IPS-20b (cell line): Measurements from ENCODE around the gene NUP93.

ENCODE experiments used
- H3K27ac ChIP-seq: one replicate; pipeline ENCODE4 v1.5.1; 2013; ENCODE audit warnings: low read length
- H3K27me3 ChIP-seq: 2 replicates; pipeline ENCODE4 v1.6.1; 2013; ENCODE audit warnings: mild to moderate bottlenecking, low read length, inconsistent platforms; ENCODE audit not compliant: insufficient read depth
- H3K36me3 ChIP-seq: 2 replicates; pipeline ENCODE4 v1.6.1; 2013; ENCODE audit warnings: low read depth, mild to moderate bottlenecking, inconsistent platforms, low read length, moderate library complexity; ENCODE audit not compliant: insufficient read depth
- H3K4me1 ChIP-seq: 2 replicates; pipeline ENCODE4 v1.6.1; 2013; ENCODE audit warnings: mild to moderate bottlenecking, control low read depth, inconsistent platforms, low read length, moderate library complexity; ENCODE audit not compliant: insufficient read depth
- H3K4me3 ChIP-seq: 2 replicates; pipeline ENCODE4 v1.5.1; 2013; ENCODE audit warnings: mild to moderate bottlenecking, low read length, inconsistent platforms
- H3K9ac ChIP-seq: 2 replicates; pipeline ENCODE4 v1.6.1; 2013; ENCODE audit warnings: low read depth, mild to moderate bottlenecking, inconsistent platforms, low read length, moderate library complexity
- H3K9me3 ChIP-seq: 2 replicates; pipeline ENCODE4 v1.6.1; 2013; ENCODE audit warnings: mild to moderate bottlenecking, low read depth, low read length, inconsistent platforms; ENCODE audit not compliant: insufficient read depth

Gene NUP93

DNA sequence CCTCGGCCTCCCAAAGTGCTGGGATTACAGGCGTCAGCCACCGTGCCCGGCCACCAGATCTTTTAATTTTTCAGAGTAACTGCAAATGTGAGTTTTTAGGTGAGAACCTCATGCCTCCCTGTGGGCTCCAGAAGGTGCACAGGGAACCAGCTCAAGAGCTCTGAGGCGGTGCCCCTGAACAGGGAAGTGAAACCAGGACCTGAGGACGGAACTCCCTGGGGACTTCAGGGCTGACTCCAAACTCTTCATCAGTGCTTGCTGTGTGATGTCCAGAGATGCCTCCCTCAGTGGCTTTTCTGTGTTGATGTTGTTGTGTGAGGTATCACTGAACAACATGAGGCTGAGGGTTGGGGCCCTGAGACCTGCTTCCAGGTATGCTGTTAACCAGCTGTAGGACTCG lies 158.9 kb downstream of the NUP93 start:
- no peaks in the 10 kb centered on the region for H3K4me1 ChIP-seq
- H3K27me3 ChIP-seq, result no peaks in the 10 kb centered on the region
- H3K27ac ChIP-seq, result no peak overlapping the region
- H3K4me3 ChIP-seq, result no peak overlapping the region
- peaks cover 15% of the 10 kb centered on the region for H3K9me3 ChIP-seq
- no peaks in the 10 kb centered on the region for H3K36me3 ChIP-seq
- no peak overlapping the region for H3K9ac ChIP-seq

DNA sequence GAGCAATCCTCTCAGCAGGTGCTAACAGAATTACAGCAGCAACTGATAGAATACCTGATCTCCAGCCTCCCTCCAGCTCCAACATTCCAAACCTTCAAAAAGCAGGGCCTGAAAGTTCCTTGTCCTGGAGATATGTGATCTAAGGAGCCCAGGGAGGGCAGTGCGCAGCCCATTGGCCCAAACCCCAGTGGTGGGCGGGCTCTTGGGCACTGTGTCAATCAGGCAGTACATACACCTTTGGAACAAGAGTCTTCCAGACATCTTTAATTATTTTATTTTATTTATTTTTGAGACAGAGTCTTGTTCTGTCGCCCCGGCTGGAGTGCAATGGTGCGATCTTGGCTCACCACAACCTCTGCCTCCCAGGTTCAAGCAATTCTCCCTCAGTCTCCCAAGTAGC lies 159.3 kb downstream of the NUP93 start:
- H3K27ac ChIP-seq, result no peak overlapping the region

DNA sequence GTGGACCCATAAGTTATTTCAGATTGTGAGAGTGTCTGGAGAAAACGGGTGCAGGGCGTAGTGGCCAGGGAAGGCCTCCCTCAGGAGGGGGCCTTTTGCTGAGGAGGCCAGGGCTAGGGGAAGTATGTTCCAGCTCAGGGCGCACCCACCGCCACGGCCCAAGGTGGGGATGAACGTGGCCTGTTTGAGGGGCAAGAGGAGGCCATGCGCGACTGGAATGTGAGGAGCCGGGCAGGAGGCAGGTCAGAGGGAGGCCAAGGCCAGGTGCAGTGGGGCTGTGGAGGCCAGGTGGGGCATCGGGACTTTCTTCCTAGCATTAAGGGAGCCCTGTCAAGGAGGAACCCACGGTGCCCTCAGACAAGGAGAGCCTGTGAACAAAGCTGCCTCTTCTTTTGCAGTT lies 161.8 kb downstream of the NUP93 start:
- no peaks in the 10 kb centered on the region for H3K9me3 ChIP-seq
- H3K4me1 ChIP-seq, result no peaks in the 10 kb centered on the region
- no peak overlapping the region for H3K9ac ChIP-seq
- H3K4me3 ChIP-seq, result no peak overlapping the region
- H3K36me3 ChIP-seq, result no peaks in the 10 kb centered on the region
- no peaks in the 10 kb centered on the region for H3K27me3 ChIP-seq
- H3K27ac ChIP-seq, result no peak overlapping the region

More for the DNA sequence above, 159.3 kb downstream of the NUP93 start:
- H3K9me3 ChIP-seq, result peaks cover 15% of the 10 kb centered on the region
- no peak overlapping the region for H3K9ac ChIP-seq
- H3K36me3 ChIP-seq, result no peaks in the 10 kb centered on the region
- H3K4me1 ChIP-seq, result no peaks in the 10 kb centered on the region
- H3K27me3 ChIP-seq, result no peaks in the 10 kb centered on the region
- H3K4me3 ChIP-seq, result no peak overlapping the region

DNA sequence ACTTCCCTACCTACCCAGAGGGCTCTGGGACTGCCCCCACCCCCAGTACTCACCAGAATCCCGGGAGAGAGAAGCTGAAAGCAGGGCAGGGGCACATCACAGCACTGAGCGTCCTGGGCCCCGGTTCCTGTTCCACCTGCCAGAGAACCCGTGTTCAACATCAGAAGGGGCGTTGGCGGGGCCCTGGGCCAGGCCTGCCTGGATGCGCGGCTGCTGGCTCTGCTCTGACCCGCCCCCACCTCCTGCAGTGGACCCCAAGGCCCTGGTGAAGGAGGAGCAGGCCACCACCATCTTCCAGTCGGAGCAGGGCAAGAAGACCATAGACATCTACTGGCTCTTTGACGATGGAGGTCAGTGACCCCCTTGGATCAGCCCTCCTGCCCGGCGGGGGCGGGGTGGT lies 162.8 kb downstream of the NUP93 start:
- no peaks in the 10 kb centered on the region for H3K4me1 ChIP-seq

DNA sequence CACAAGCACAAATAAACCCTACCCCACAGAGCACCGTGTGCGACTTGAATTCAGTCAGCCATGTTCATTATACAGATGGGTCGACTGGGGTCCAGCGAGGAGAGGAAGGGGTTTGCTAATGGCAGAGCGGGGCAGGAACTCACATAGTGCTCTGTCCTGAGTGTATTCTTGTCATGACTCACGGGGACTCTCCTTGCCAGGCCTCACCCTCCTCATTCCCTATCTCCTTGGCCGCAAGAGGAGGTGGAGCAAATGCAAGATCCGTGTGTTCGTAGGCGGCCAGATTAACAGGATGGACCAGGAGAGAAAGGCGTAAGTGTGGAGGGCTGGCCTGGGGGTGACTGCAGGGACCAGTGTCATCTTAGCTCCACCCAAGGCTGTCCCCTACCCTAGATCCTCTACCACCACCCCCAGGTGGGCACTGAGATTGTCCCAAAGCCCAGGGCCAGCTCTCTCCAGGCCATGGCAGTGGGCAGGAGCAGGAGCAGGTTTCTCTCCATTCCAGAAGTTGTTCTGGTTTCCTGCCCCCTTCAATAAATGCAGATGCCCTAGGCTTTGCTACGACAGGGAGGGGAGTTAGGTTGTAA lies 164.5 kb downstream of the NUP93 start:
- no peaks in the 10 kb centered on the region for H3K4me1 ChIP-seq
- no peaks in the 10 kb centered on the region for H3K27me3 ChIP-seq
- no peak overlapping the region for H3K9ac ChIP-seq
- H3K36me3 ChIP-seq, result no peaks in the 10 kb centered on the region
- no peak overlapping the region for H3K27ac ChIP-seq
- H3K9me3 ChIP-seq, result no peaks in the 10 kb centered on the region
- H3K4me3 ChIP-seq, result no peak overlapping the region

More for the DNA sequence above, 162.8 kb downstream of the NUP93 start:
- H3K27ac ChIP-seq, result no peak overlapping the region
- no peak overlapping the region for H3K9ac ChIP-seq
- H3K4me3 ChIP-seq, result no peak overlapping the region
- no peaks in the 10 kb centered on the region for H3K36me3 ChIP-seq
- no peaks in the 10 kb centered on the region for H3K9me3 ChIP-seq
- no peaks in the 10 kb centered on the region for H3K27me3 ChIP-seq

DNA sequence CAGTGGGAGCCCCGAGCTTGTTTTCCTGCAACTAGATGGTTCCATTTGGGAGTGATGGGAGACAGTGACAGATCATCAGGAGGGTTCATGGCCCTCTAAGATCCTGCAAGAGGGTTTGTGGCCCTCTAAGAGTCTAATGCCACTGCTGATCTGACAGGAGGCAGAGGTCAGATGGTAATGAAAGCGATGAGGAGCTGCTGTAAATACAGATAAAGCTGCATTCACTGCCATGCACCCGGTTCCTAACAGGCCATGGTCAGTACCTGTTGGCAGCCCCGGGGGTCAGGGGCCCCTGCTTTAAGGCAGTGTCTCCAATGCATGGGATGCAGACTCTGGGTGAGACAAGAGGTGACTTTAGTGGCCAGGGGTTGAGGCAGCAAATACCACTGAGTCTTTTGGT lies 165.9 kb downstream of the NUP93 start:
- no peak overlapping the region for H3K4me3 ChIP-seq
- H3K9me3 ChIP-seq, result no peaks in the 10 kb centered on the region
- H3K27me3 ChIP-seq, result no peaks in the 10 kb centered on the region
- H3K9ac ChIP-seq, result no peak overlapping the region
- H3K4me1 ChIP-seq, result no peaks in the 10 kb centered on the region
- H3K36me3 ChIP-seq, result no peaks in the 10 kb centered on the region
- no peak overlapping the region for H3K27ac ChIP-seq

DNA sequence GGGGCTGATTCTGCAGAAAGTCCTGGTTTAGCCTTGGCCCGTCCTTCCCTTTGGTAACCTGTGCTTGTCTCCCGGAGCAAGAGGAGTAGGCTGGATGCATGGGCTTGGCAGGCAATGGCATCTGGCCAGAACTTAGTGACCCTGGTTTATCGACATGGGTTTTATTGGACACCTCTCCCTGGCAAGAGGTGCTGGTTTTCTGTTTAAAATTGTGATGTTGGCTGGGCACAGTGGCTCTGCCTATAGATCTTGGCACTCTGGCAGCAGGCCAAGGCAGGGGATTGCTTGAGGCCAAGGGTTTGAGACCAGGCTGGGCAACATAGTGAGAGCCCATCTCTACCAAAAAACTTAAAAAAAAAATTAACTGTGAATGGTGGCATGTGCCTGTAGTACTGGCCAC lies 166.3 kb downstream of the NUP93 start:
- H3K27me3 ChIP-seq, result no peaks in the 10 kb centered on the region
- no peaks in the 10 kb centered on the region for H3K9me3 ChIP-seq
- no peak overlapping the region for H3K9ac ChIP-seq
- H3K4me3 ChIP-seq, result no peak overlapping the region
- H3K27ac ChIP-seq, result no peak overlapping the region
- no peaks in the 10 kb centered on the region for H3K36me3 ChIP-seq
- H3K4me1 ChIP-seq, result no peaks in the 10 kb centered on the region

DNA sequence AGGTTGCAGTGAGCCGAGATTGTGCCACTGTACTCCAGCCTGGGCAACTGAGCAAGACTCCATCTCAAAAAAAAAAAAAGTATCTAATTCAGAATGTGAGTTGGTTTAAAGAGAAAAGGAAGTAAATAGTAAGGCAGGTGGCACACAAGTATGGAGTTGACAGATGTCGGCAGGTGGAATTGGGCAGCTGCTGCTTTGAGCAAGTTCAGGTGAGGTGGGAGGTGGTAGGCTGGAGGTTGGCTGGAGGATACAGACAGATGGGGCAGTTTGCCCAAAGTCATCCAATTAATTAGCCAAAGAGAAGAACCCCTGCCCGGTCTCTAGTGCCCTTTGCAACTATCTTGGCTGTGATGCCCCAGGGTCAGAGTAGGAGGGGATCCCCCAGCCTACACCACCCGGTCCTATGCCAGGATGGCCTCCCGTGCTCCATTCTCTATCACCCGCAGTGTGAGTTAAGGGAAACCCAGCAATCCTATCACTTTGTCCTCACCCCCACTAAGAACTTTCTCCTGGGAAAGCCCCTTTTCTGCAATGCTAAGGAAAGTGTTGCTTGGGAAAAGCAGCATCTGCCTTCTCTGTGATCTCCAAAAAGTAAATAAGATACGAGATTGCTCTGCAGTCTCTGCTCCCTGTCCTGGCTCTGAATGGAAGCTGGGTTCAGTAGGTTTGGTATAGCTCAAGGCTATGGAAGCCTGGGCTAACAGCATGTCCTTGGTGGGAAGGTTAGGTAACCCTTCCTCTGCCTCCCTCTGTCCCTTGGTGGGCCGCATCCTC lies 167.3 kb downstream of the NUP93 start:
- no peak overlapping the region for H3K4me3 ChIP-seq
- H3K36me3 ChIP-seq, result no peaks in the 10 kb centered on the region
- no peaks in the 10 kb centered on the region for H3K27me3 ChIP-seq
- H3K9ac ChIP-seq, result no peak overlapping the region
- no peaks in the 10 kb centered on the region for H3K9me3 ChIP-seq
- no peaks in the 10 kb centered on the region for H3K4me1 ChIP-seq
- no peak overlapping the region for H3K27ac ChIP-seq

DNA sequence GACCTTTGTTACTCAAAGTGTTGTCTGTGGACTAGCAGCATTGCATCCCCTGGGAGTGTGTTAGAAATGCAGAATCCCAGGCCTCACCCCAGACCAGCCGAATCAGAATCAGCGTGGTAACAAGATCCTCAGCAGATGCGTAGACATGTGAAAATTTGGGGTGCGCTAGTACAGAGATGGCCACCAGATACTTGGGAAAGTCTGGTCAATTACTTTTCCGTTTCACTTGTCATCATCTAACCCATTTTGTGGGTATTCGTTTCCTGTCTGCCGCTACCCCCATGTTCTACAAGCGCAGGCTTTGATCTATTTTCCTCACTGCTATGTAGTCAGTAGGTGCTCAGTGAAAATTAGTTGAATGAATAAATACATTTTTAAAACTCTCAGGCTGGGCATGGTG lies 168.9 kb downstream of the NUP93 start:
- Histone ChIP-seq H3K9me3 (no peaks in the 10 kb centered on the region), H3K27me3 (no peaks in the 10 kb centered on the region), H3K4me3 (no peak overlapping the region), H3K36me3 (no peaks in the 10 kb centered on the region), H3K9ac (no peak overlapping the region), H3K4me1 (no peaks in the 10 kb centered on the region), H3K27ac (no peak overlapping the region)
